Measurements from ENCODE around the gene TMEM53. TPM values are rescaled to one million over a fixed set of nuclear protein-coding genes. Genes with fewer than 3 reads are reported as not detected.

Gene TMEM53
- total RNA-seq, 1 donor from 2014 or later = 4.6 TPM

GRCh38 chr1:44661781-44662682 is 12.2 kb downstream of the TMEM53 start:
- intact Hi-C loops (cut with micrococcal nuclease) = no loop called here
- peaks cover 13% of the 10 kb centered on the region for H3K4me1 Mint-ChIP-seq
- CTCF ChIA-PET = interaction anchor here (1.0 kb wide), 1 partner anchor 10 kb away, joined by 3 read pairs; no protein-coding TSS in a partner anchor
- H3K36me3 Mint-ChIP-seq (ENCODE audit: low read depth) = no peaks in the 10 kb centered on the region
- no peak for ATAC-seq (ENCODE audit: low read depth)
- no peaks in the 10 kb centered on the region for H3K9me3 Mint-ChIP-seq
- no peak for DNase-seq
- no peaks in the 10 kb centered on the region for H3K27me3 Mint-ChIP-seq
- H3K27ac Mint-ChIP-seq = no peak overlapping the region
- no peak for TF ChIP-seq CTCF (IDR thresholded peaks at IDR 0.05)
- POLR2A ChIA-PET = interaction anchor here (0.7 to 1.5 kb wide), 2 partner anchors 12 to 30 kb away, joined by 4 read pairs; partner anchors contain the start of genes ARMH1 and TMEM53
- no peak overlapping the region for H3K4me3 Mint-ChIP-seq

- DNase-seq = no peak
- ChIA-PET CTCF (no interaction called here), POLR2A (no interaction called here)
- no peaks in the 10 kb centered on the region for H3K27me3 Mint-ChIP-seq
- H3K36me3 Mint-ChIP-seq (ENCODE audit: low read depth) = no peaks in the 10 kb centered on the region
- no peaks in the 10 kb centered on the region for H3K9me3 Mint-ChIP-seq
- no peak overlapping the region for H3K4me3 Mint-ChIP-seq
- no peak for ATAC-seq (ENCODE audit: low read depth)
- no peak for TF ChIP-seq CTCF (IDR thresholded peaks at IDR 0.05)
- intact Hi-C loops (cut with micrococcal nuclease) = no loop called here
- peaks cover 13% of the 10 kb centered on the region for H3K4me1 Mint-ChIP-seq
- no peak overlapping the region for H3K27ac Mint-ChIP-seq
Observed at GRCh38 chr1:44660176-44660575, 14.1 kb downstream of the TMEM53 start.

DNA sequence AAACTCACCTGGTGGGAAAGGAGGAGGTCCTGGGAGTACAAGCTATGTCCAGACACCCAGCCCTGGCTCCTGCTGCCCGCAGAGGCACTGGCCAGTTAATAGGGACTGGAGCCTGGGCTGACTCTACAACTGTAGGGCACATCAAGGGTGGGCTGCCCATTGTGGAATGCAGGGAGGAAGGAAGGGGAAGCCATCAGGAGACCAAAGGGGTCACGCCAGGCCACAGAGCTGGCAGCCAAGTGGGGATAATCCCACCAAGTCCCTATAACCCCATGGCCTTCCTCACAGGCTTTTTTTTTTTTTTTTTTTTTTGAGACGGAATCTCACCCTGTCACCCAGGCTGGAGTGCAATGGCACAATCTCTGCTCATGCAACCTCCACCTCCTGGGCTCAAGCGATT is 14.7 kb downstream of the TMEM53 start:
- H3K4me1 Mint-ChIP-seq = peaks cover 7% of the 10 kb centered on the region
- CTCF ChIA-PET = no interaction called here

GRCh38 chr1:44655609-44656008 is 18.7 kb downstream of the TMEM53 start:
- CTCF ChIA-PET = interaction anchor here (1.0 kb wide), 1 partner anchor 23 kb away, joined by 3 read pairs; no protein-coding TSS in a partner anchor
- POLR2A ChIA-PET = interaction anchor here (0.6 to 1.0 kb wide), 3 partner anchors 23 to 66 kb away, joined by 3 to 4 read pairs (median 3); no protein-coding TSS in a partner anchor
- intact Hi-C loops (cut with micrococcal nuclease) = no loop called here
- peaks cover 29% of the 10 kb centered on the region for H3K36me3 Mint-ChIP-seq (ENCODE audit: low read depth)
- no peak for ATAC-seq (ENCODE audit: low read depth)
- H3K9me3 Mint-ChIP-seq = no peaks in the 10 kb centered on the region
- no peak overlapping the region for H3K4me3 Mint-ChIP-seq
- no peaks in the 10 kb centered on the region for H3K4me1 Mint-ChIP-seq
- DNase-seq = no peak
- TF ChIP-seq CTCF (IDR thresholded peaks at IDR 0.05) = no peak
- H3K27ac Mint-ChIP-seq = no peak overlapping the region
- H3K27me3 Mint-ChIP-seq = no peaks in the 10 kb centered on the region

More for the DNA sequence above, 14.7 kb downstream of the TMEM53 start:
- Mint-ChIP-seq H3K9me3 (no peaks in the 10 kb centered on the region), H3K27me3 (no peaks in the 10 kb centered on the region), H3K36me3 (ENCODE audit: low read depth) (peaks cover 5% of the 10 kb centered on the region), H3K4me3 (no peak overlapping the region), H3K27ac (no peak overlapping the region)
- ATAC-seq (ENCODE audit: low read depth) (no peak), DNase-seq (no peak)
- no peak for TF ChIP-seq CTCF (IDR thresholded peaks at IDR 0.05)
- POLR2A ChIA-PET = no interaction called here
- intact Hi-C loops (cut with micrococcal nuclease) = no loop called here

DNA sequence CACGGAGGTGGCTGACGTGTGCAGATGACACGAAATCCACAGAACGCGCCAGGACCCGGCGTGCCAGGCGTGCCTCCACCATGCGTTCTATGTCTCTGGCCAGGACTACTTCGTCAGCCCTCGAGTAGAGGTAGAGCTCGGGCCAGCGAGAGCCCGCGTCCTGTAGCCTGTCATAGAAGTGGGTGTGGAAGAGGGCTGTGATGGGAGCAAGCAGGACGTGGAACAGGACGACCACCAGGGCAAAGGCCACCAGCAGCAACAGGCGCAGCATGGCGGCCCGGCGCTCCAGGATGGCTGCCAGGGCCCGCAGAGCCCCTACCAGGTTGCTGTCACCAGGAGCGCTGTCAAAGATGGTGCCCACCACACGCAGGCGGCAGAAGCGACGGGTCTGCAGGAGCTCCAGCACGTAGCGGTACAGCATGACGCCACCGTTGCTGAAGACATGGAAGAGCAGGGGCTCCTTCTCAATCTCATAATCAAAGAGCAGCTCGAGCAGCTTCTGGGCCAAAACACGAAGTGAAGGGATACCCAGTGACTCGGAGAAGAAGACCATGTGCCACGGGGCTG is 19.6 kb downstream of the TMEM53 start:
- H3K27ac Mint-ChIP-seq = no peak overlapping the region

More for the DNA sequence above, 19.6 kb downstream of the TMEM53 start:
- no peaks in the 10 kb centered on the region for H3K4me1 Mint-ChIP-seq
- ATAC-seq (ENCODE audit: low read depth) (no peak), DNase-seq (no peak)
- no peaks in the 10 kb centered on the region for H3K27me3 Mint-ChIP-seq
- intact Hi-C loops (cut with micrococcal nuclease) = no loop called here
- no peak overlapping the region for H3K4me3 Mint-ChIP-seq
- TF ChIP-seq CTCF (IDR thresholded peaks at IDR 0.05) = no peak
- POLR2A ChIA-PET = no interaction called here
- CTCF ChIA-PET = no interaction called here
- H3K36me3 Mint-ChIP-seq (ENCODE audit: low read depth) = peaks cover 38% of the 10 kb centered on the region
- no peaks in the 10 kb centered on the region for H3K9me3 Mint-ChIP-seq
